ENCODE measurements around the gene HES5.

The HES5 gene

GRCh38 chr1:2499986-2500596 is 30.0 kb downstream of the HES5 start:
- no peak for DNase-seq (ENCODE audit: low read depth)

DNA sequence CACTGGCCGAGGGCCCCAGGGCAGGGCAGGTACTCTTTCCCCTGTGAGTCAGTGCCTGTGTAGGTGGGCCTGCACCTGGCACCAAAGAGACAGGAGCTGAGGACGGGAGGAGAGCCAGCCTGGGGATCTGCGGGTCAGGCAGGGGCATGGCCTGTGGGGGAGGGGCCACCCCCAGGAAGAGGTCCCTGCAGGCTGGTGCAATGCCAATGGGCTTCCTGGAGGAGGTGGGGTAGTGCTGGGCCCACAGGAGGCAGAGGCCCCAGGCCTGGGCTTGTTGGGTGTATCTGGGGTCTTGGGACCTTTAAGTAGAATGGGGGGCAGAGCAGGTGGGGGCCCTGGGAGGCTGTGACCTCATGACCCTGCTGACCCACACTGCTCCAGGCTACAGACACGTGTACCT is 30.8 kb downstream of the HES5 start:
- no peak for DNase-seq (ENCODE audit: low read depth)

GRCh38 chr1:2498648-2499047 is 31.4 kb downstream of the HES5 start:
- no peak for DNase-seq (ENCODE audit: low read depth)

DNA sequence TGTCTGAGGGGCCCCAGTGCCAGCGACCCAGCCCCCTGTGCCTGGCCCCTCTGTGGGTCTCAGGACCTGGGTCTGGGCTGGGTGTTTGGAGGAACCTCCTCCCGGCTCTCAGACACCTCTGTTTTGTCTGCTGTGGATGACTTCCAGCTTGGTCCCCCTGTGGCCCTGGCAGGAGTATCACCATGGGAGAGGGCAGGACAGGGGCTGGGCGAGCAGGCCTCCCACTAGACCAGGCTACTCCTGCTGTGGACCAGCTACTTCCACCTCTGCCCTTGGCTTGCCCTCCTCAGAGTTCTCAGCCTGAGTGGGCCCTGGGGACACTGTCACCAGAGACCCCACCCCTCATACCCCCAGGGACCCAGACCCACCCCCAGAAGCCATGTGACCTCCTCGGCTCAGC is 32.2 kb downstream of the HES5 start:
- DNase-seq (ENCODE audit: low read depth), result no peak

- no peak for DNase-seq (ENCODE audit: low read depth)
These were observed 33.3 kb downstream of the HES5 start for GRCh38 chr1:2496746-2497145.

DNA sequence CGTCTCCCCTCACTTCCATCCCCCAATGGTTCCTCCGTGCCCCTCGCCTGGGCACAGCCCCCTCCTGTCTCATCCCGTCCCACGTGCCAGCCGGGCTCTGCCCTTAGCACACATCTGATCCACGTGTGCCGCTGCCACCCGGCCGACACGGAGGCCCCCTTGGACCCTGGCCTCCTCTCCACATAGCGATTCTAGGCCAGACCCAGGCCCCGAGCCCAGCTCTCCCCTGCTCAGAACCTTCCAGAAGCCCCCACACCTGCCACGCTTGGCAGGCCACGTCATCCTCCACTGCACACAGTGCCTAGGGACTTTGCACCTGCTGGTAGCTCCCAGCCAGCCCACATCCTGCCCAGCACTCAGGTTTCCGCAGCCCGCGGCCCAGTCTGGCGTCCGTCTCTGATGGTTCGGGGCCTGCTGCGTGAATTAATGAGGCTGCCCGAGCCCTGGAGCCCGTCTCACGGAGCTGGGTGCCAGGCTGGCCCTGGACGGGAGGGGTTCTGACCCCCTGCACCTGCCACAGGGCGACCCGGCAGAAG is 33.9 kb downstream of the HES5 start:
- DNase-seq (ENCODE audit: low read depth), result no peak

DNA sequence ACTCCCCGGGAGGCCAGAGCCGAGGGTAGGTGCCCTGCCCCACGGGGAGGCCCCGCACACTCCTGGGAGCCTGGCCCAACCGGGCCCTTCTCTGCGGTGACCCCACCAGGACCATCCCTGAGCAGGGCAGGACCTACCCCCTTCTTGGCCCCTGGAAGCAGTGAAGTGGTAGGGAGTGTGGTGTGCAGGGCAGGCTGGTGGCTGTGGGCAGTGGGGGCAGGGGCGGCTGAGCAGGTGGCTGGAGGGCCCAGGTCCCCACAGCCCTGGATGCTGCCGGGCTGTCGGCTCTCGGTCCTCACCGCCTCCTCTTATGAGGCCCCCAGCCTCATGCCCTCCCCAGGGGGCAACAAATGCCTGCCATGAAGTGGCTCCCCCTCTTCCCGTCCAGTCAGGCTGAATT is 34.5 kb downstream of the HES5 start:
- no peak for DNase-seq (ENCODE audit: low read depth)

GRCh38 chr1:2495026-2495425 is 35.0 kb downstream of the HES5 start:
- DNase-seq (ENCODE audit: low read depth), result no peak

DNA sequence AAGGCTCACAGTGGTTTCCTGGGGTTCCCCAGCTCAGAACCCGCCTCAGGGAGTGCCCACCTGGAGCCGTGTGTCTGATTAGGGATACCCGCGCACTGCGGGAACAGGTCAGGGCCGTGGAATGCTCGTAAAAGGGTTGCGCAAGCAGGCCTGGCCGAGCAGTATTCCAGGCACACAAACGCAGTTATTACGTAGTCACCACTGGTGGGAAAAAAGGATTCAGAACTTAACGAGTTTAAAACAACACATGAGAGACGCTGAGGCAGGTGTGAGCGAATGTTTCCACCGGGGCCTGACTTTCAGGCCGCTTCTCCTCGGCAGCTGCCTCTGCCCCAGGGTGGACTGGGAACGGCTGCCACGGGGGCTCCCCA is 35.8 kb downstream of the HES5 start:
- no peak for DNase-seq (ENCODE audit: low read depth)

- no peak for DNase-seq (ENCODE audit: low read depth)
These were observed 36.3 kb downstream of the HES5 start for GRCh38 chr1:2493691-2494322.

- DNase-seq (ENCODE audit: low read depth), result no peak
These were observed 36.8 kb downstream of the HES5 start for GRCh38 chr1:2493218-2493617.

DNA sequence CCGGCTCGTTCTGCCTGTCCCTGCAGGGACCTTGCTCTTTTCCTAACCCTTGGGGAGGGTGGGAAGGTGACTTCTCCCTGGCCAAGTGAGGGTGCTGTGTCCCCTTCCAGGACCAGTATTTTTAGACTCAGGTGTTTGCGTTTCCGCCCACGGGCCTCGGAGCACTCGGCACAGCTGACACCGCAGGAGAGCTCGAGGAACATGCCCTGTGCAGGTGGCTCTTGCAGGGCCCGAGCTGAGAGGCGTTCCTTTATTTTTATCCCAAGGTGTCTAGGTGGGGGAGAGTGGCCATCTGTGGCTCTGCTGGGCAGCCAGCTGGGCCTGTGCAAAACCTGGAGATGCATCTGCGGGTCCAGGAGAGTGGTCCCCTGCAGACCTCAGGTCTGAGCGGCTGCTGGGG is 38.0 kb downstream of the HES5 start:
- no peak for DNase-seq (ENCODE audit: low read depth)

- no peak for DNase-seq (ENCODE audit: low read depth)
These were observed 40.4 kb downstream of the HES5 start for GRCh38 chr1:2489615-2490014.

DNA sequence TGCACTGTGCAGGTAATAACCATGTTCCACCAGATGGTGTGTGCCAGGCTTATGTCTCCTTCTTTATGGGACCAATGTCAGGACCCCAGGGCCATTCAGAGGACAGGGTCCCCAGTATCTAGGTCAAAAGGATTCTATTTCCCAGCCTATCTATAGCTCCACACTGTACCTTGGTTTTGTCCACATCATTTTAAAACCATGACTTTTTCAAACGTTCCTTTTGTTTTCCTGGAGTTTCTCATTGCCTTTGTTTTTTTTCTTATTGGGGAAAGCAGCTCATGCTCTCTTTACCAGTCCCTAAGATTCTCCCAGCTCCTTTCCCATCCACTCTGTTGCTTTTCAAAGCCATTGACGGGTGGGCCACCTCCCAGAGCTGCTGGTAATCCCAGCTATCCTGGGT is 41.4 kb downstream of the HES5 start:
- DNase-seq (ENCODE audit: low read depth), result no peak

GRCh38 chr1:2486558-2486957 is 43.5 kb downstream of the HES5 start:
- no peak for DNase-seq (ENCODE audit: low read depth)

GRCh38 chr1:2486041-2486440 is 44.0 kb downstream of the HES5 start:
- no peak for DNase-seq (ENCODE audit: low read depth)

DNA sequence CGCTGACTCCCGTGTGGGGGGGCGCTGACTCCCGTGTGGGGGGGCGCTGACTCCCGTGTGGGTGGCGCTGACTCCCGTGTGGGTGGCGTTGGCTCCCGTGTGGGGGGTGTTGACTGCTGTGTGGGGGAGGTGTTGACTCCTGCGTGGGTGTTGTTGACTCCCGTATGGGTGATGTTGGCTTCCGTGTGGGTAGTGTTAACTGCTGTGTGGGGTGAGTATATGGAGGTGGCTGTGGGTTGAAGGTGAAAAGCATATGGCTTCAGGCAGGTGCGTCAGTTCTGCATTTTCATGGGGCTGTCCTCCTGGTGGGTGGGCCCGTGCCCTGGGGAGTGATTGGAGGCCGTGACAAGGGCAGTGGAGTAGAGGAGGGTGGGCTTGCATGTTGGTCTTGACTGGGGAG is 46.1 kb downstream of the HES5 start:
- DNase-seq (ENCODE audit: low read depth), result no peak

DNA sequence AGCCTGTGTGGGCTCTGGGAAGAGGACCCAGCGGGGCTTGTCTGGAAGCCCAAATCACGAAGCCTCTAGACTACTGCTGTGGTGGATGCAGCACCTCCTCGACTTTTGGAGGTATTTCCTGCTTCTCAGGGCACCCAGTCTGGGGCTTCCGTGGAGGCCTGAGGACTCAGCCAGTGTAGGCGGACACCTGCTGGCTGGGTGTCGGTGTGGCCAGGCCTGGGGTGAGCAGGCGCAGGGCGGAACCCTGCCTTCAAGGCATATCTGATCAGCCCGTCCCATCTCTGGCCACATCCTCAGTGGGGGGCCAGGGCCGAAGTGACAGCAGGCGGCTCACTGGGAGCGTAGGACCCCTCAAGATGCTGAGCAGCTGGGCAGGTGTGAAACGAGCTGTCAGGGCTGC is 47.0 kb downstream of the HES5 start:
- DNase-seq (ENCODE audit: low read depth), result no peak

- no peak for DNase-seq (ENCODE audit: low read depth)
These were observed 47.5 kb downstream of the HES5 start for GRCh38 chr1:2482588-2482987.

GRCh38 chr1:2481885-2482284 is 48.2 kb downstream of the HES5 start:
- DNase-seq (ENCODE audit: low read depth), result no peak

DNA sequence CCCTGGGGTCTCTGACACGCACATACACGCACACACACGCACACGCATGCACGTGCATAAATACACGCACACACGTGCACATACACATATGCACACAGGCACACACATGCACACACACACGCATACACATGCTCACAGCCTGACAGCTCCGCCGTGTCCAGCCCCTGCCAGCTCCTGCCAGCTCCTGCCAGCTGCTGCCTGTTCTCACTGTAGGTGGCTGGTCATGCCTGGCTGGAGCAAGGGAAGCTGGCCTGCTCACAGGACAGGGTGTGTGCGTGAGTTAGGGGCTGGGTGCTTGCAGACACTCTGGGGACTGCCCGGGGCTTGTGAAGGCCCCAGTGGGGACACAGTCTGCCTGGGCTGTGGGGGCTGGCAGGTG is 49.1 kb downstream of the HES5 start:
- no peak for DNase-seq (ENCODE audit: low read depth)

GRCh38 chr1:2480236-2480985 is 49.7 kb downstream of the HES5 start:
- no peak for DNase-seq (ENCODE audit: low read depth)

DNA sequence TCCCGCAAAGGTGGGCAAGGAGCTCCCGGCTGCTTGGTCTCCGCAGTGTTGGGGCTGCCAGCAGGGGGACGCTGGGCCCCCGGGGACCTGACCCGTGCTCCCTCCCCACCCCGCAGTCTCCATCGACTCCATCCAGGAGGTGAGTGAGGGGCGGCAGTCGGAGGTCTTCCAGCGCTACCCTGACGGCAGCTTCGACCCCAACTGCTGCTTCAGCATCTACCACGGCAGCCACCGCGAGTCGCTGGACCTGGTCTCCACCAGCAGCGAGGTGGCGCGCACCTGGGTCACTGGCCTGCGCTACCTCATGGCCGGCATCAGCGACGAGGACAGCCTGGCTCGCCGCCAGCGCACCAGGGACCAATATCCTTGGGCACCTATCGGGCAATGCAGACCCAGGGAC is 50.4 kb downstream of the HES5 start:
- DNase-seq (ENCODE audit: low read depth), result no peak

- DNase-seq (ENCODE audit: low read depth), result no peak
These were observed 50.9 kb downstream of the HES5 start for GRCh38 chr1:2479186-2479585.

Data from stimulated activated CD8-positive, alpha-beta memory T cell treated with anti-CD3 and anti-CD28 coated beads, Interleukin-12 subunit alpha, Interleukin-12 subunit beta, amount 100 ng/mL, for 1 hour (primary cell).